ENCODE measurements around the gene NR1H3. TPM values are rescaled to one million over a fixed set of nuclear protein-coding genes. Genes with fewer than 3 reads are reported as not detected.

Gene NR1H3
- total RNA-seq, 1 experiment from 2014 or later: 25.4 TPM

Other genes starting within 250 kb of the NR1H3 start
- 84.4 and 94.7 TPM in 2 replicates for gene ARFGAP2, start 81.1 kb upstream of the NR1H3 start, total RNA-seq (2014; rRNA removed; shearing (Covaris generic))
- gene PACSIN3, start 71.6 kb upstream of the NR1H3 start, total RNA-seq (2014; rRNA removed; shearing (Covaris generic)): 67.6 and 76.2 TPM in 2 replicates
- 13.9 and 23.7 TPM in 2 replicates for gene DDB2, start 43.0 kb upstream of the NR1H3 start, total RNA-seq (2014; rRNA removed; shearing (Covaris generic))
- gene ACP2, start 9.2 kb upstream of the NR1H3 start, total RNA-seq (2014; rRNA removed; shearing (Covaris generic)): 24.2 and 25.5 TPM in 2 replicates
- gene MADD, start 12.1 kb downstream of the NR1H3 start, total RNA-seq (2014; rRNA removed; shearing (Covaris generic)): 21.3 and 22.7 TPM in 2 replicates
- not detected in 2 replicates for gene MYBPC3, start 94.7 kb downstream of the NR1H3 start, total RNA-seq (2014; rRNA removed; shearing (Covaris generic))
- gene SPI1, start 120.6 kb downstream of the NR1H3 start, total RNA-seq (2014; rRNA removed; shearing (Covaris generic)): 0.42 and 0.81 TPM in 2 replicates
- 26.7 and 29.0 TPM in 2 replicates for gene SLC39A13, start 150.6 kb downstream of the NR1H3 start, total RNA-seq (2014; rRNA removed; shearing (Covaris generic))
- 132 and 162 TPM in 2 replicates for gene PSMC3, start 168.4 kb downstream of the NR1H3 start, total RNA-seq (2014; rRNA removed; shearing (Covaris generic))
- 0.33 and 0.42 TPM in 2 replicates for gene RAPSN, start 191.1 kb downstream of the NR1H3 start, total RNA-seq (2014; rRNA removed; shearing (Covaris generic))

Measured in H7 (cell line).